HL-60 (cell line): Measurements from ENCODE around the gene PTPMT1.

Experiments used
- POLR2AphosphoS5 ChIP-seq: IDR thresholded peaks from 2 replicates; pipeline ENCODE4 v1.6.1; 2012; ENCODE audit warnings: low read depth
- TF ChIP-seq, protein P1 (sequence below): IDR thresholded peaks from one replicate; pipeline ENCODE4 v1.5.1; 2011; ENCODE audit warnings: low read length, control low read depth, inconsistent platforms; ENCODE audit not compliant: insufficient read depth
- TF ChIP-seq, protein P2 (sequence below): IDR thresholded peaks from 2 replicates; pipeline ENCODE4 v1.6.1; 2012; ENCODE audit warnings: low read depth; ENCODE audit not compliant: insufficient replicate concordance

- TF ChIP-seq, protein P1, sequence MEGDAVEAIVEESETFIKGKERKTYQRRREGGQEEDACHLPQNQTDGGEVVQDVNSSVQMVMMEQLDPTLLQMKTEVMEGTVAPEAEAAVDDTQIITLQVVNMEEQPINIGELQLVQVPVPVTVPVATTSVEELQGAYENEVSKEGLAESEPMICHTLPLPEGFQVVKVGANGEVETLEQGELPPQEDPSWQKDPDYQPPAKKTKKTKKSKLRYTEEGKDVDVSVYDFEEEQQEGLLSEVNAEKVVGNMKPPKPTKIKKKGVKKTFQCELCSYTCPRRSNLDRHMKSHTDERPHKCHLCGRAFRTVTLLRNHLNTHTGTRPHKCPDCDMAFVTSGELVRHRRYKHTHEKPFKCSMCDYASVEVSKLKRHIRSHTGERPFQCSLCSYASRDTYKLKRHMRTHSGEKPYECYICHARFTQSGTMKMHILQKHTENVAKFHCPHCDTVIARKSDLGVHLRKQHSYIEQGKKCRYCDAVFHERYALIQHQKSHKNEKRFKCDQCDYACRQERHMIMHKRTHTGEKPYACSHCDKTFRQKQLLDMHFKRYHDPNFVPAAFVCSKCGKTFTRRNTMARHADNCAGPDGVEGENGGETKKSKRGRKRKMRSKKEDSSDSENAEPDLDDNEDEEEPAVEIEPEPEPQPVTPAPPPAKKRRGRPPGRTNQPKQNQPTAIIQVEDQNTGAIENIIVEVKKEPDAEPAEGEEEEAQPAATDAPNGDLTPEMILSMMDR: no peak
- TF ChIP-seq POLR2AphosphoS5: peak; percentile 98
- TF ChIP-seq, protein P2, sequence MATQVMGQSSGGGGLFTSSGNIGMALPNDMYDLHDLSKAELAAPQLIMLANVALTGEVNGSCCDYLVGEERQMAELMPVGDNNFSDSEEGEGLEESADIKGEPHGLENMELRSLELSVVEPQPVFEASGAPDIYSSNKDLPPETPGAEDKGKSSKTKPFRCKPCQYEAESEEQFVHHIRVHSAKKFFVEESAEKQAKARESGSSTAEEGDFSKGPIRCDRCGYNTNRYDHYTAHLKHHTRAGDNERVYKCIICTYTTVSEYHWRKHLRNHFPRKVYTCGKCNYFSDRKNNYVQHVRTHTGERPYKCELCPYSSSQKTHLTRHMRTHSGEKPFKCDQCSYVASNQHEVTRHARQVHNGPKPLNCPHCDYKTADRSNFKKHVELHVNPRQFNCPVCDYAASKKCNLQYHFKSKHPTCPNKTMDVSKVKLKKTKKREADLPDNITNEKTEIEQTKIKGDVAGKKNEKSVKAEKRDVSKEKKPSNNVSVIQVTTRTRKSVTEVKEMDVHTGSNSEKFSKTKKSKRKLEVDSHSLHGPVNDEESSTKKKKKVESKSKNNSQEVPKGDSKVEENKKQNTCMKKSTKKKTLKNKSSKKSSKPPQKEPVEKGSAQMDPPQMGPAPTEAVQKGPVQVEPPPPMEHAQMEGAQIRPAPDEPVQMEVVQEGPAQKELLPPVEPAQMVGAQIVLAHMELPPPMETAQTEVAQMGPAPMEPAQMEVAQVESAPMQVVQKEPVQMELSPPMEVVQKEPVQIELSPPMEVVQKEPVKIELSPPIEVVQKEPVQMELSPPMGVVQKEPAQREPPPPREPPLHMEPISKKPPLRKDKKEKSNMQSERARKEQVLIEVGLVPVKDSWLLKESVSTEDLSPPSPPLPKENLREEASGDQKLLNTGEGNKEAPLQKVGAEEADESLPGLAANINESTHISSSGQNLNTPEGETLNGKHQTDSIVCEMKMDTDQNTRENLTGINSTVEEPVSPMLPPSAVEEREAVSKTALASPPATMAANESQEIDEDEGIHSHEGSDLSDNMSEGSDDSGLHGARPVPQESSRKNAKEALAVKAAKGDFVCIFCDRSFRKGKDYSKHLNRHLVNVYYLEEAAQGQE: peak; percentile 77
These were observed 13.4 kb downstream of the PTPMT1 start, which contains the start of the genes KBTBD4 and NDUFS3 for GRCh38 chr11:47578524-47579494.
